Measurements from ENCODE around the gene ADNP2. TPM values are rescaled to one million over a fixed set of nuclear protein-coding genes. Genes with fewer than 3 reads are reported as not detected.

ADNP2 gene
- total and polyA plus RNA-seq, 2 experiments from 2014 or later, result 19.3 to 66.4 TPM

- H3K4me3 ChIP-seq, result no peak overlapping the region
- Mint-ChIP-seq H3K4me1 (peaks cover 6% of the 10 kb centered on the region; the same call in 2 of the 3 replicates), H3K36me3 (ENCODE audit: low read depth) (peaks cover 3% of the 10 kb centered on the region; the same call in 1 of the 3 replicates), H3K9me3 (peaks cover 13% of the 10 kb centered on the region), H3K27ac (no peak overlapping the region), H3K4me3 (no peak overlapping the region), H3K27me3 (ENCODE audit: insufficient read depth, low read depth, poor library complexity) (peaks cover 9% of the 10 kb centered on the region)
- no peak for DNase-seq (ENCODE audit: low spot score)
- no peak for ATAC-seq
- H3K4me2 ChIP-seq, result no peak overlapping the region
- H3K36me3 ChIP-seq (ENCODE audit: insufficient read depth), result no peaks in the 10 kb centered on the region
- TF ChIP-seq ETS1 (IDR thresholded peaks at IDR 0.05), result no peak
- TF ChIP-seq EZH2phosphoT487 (IDR thresholded peaks at IDR 0.05; ENCODE audit: unreplicated experiment), result no peak
- TF ChIP-seq POLR2AphosphoS5 (IDR thresholded peaks at IDR 0.05; ENCODE audit: low read depth), result no peak
- no peak overlapping the region for H2AFZ ChIP-seq
- H3K79me2 ChIP-seq (replicated peaks; ENCODE audit: insufficient read depth), result no peaks in the 10 kb centered on the region
- H3F3A ChIP-seq (replicated peaks; ENCODE audit: low read depth), result peaks cover 7% of the 10 kb centered on the region; the same call in 1 of the 2 replicates
- H4K20me1 ChIP-seq (replicated peaks; ENCODE audit: insufficient read depth), result no peaks in the 10 kb centered on the region
- no peaks in the 10 kb centered on the region for H3K4me1 ChIP-seq (ENCODE audit: insufficient read depth)
- H3K9me2 ChIP-seq (ENCODE audit: insufficient read depth), result no peaks in the 10 kb centered on the region
- no peaks in the 10 kb centered on the region for H3K27me3 ChIP-seq (ENCODE audit: insufficient read depth)
- no peak overlapping the region for H3K27ac ChIP-seq (ENCODE audit: low read depth)
Observed at GRCh38 chr18:80185545-80185944, 76.5 kb downstream of the ADNP2 start.

- Histone ChIP-seq H3K4me1 (ENCODE audit: insufficient read depth) (no peaks in the 10 kb centered on the region), H4K20me1 (replicated peaks; ENCODE audit: insufficient read depth) (no peaks in the 10 kb centered on the region), H3K79me2 (replicated peaks; ENCODE audit: insufficient read depth) (no peaks in the 10 kb centered on the region), H3K27me3 (ENCODE audit: insufficient read depth) (no peaks in the 10 kb centered on the region), H3K36me3 (ENCODE audit: insufficient read depth) (no peaks in the 10 kb centered on the region), H3K4me2 (no peak overlapping the region), H3K9me2 (ENCODE audit: insufficient read depth) (no peaks in the 10 kb centered on the region), H3F3A (replicated peaks; ENCODE audit: low read depth) (peaks cover 7% of the 10 kb centered on the region; the same call in 1 of the 2 replicates), H3K27ac (ENCODE audit: low read depth) (no peak overlapping the region), H2AFZ (no peak overlapping the region), H3K4me3 (no peak overlapping the region)
- no peak for ATAC-seq
- DNase-seq (ENCODE audit: low spot score), result no peak
- peaks cover 3% of the 10 kb centered on the region for H3K27me3 Mint-ChIP-seq (ENCODE audit: insufficient read depth, low read depth, poor library complexity)
- H3K9me3 Mint-ChIP-seq, result peaks cover 13% of the 10 kb centered on the region
- no peaks in the 10 kb centered on the region for H3K4me1 Mint-ChIP-seq
- H3K27ac Mint-ChIP-seq, result no peak overlapping the region
- H3K4me3 Mint-ChIP-seq, result no peak overlapping the region
- peaks cover 3% of the 10 kb centered on the region; the same call in 1 of the 3 replicates for H3K36me3 Mint-ChIP-seq (ENCODE audit: low read depth)
- no peak for TF ChIP-seq CREB1 (CRISPR knock-in tag; IDR thresholded peaks at IDR 0.05; ENCODE audit: low read depth)
- no peak for TF ChIP-seq ZNF331 (CRISPR knock-in tag; IDR thresholded peaks at IDR 0.05; ENCODE audit: low read depth)
- TF ChIP-seq POLR2AphosphoS5 (IDR thresholded peaks at IDR 0.05; ENCODE audit: low read depth), result no peak
- no peak for TF ChIP-seq EZH2phosphoT487 (IDR thresholded peaks at IDR 0.05; ENCODE audit: unreplicated experiment)
- no peak for TF ChIP-seq REST (IDR thresholded peaks at IDR 0.05; ENCODE audit: unreplicated experiment)
- no peak for TF ChIP-seq NANOG (IDR thresholded peaks at IDR 0.05; ENCODE audit: borderline replicate concordance)
- no peak for TF ChIP-seq ETS1 (IDR thresholded peaks at IDR 0.05)
- TF ChIP-seq JUNB (IDR thresholded peaks at IDR 0.05; ENCODE audit: unreplicated experiment), result no peak
- no peak for TF ChIP-seq CTCF (conservative IDR thresholded peaks at IDR 0.05; ENCODE audit: low read depth in 2 of 2)
- no peak for TF ChIP-seq EZH2 (IDR thresholded peaks at IDR 0.05; ENCODE audit: low read depth, unreplicated experiment)
- no peak for TF ChIP-seq STAT1 (IDR thresholded peaks at IDR 0.05; ENCODE audit: unreplicated experiment)
Observed at GRCh38 chr18:80187956-80188642, 79.0 kb downstream of the ADNP2 start.

Data from GM23338 (cell line).